Measurements from ENCODE around the gene TNFAIP8L2.

- TF ChIP-seq, protein P1, sequence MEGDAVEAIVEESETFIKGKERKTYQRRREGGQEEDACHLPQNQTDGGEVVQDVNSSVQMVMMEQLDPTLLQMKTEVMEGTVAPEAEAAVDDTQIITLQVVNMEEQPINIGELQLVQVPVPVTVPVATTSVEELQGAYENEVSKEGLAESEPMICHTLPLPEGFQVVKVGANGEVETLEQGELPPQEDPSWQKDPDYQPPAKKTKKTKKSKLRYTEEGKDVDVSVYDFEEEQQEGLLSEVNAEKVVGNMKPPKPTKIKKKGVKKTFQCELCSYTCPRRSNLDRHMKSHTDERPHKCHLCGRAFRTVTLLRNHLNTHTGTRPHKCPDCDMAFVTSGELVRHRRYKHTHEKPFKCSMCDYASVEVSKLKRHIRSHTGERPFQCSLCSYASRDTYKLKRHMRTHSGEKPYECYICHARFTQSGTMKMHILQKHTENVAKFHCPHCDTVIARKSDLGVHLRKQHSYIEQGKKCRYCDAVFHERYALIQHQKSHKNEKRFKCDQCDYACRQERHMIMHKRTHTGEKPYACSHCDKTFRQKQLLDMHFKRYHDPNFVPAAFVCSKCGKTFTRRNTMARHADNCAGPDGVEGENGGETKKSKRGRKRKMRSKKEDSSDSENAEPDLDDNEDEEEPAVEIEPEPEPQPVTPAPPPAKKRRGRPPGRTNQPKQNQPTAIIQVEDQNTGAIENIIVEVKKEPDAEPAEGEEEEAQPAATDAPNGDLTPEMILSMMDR (IDR thresholded peaks at IDR 0.05), result peak in 1 of 3 donors; percentile 13
- TF ChIP-seq POLR2A (IDR thresholded peaks at IDR 0.05), result no peak
Measured at GRCh38 chr1:151175863-151176262, 19.4 kb downstream of the TNFAIP8L2 start, which contains the start of gene TMOD4.

Measured in breast epithelium (tissue), 3 donors.